Heart left ventricle (tissue), 16 donors: ENCODE results near the gene CEP83. TPM values are rescaled to one million over a fixed set of nuclear protein-coding genes. Genes with fewer than 3 reads are reported as not detected.

Experiments
- ATAC-seq, 4 donors: fragments of 200-7000 bp; cut with Tn5 transposase; one replicate each; pipeline ENCODE4 v1.9.1; 2020 to 2022; ENCODE audit warnings: moderate library complexity in 4 of 4, mild to moderate bottlenecking in 3 of 4, moderate number of reproducible peaks in 1 of 4
- DNase-seq, 5 donors: peaks; one replicate each; pipeline ENCODE4 v3.0.0-alpha.2; 2020
- H3K27ac ChIP-seq, 12 donors: fragments of 200-600 bp; sonication (generic) in 4 of 12; one replicate each; pipeline versions ENCODE4 v1.5.0 to v1.8.0; 2016 to 2022; ENCODE audit warnings: mild to moderate bottlenecking in 2 of 12
- H3K27me3 ChIP-seq, 9 donors: fragments of 200-600 bp; sonication (generic) in 2 of 9; one replicate each; pipeline versions ENCODE4 v1.5.1 to v1.8.0; 2016 to 2022; ENCODE audit warnings: mild to moderate bottlenecking in 3 of 9
- H3K36me3 ChIP-seq, 9 donors: fragments of 200-600 bp; sonication (generic) in 2 of 9; one replicate each; pipeline versions ENCODE4 v1.5.0 to v1.8.0; 2018 to 2022; ENCODE audit warnings: mild to moderate bottlenecking in 2 of 9
- H3K4me1 ChIP-seq, 12 donors: fragments of 200-600 bp; sonication (generic) in 4 of 12; one replicate each; pipeline versions ENCODE4 v1.5.0 to v1.8.0; 2016 to 2022; ENCODE audit warnings: mild to moderate bottlenecking in 3 of 12
- H3K4me3 ChIP-seq, 12 donors: fragments of 200-600 bp; sonication (generic) in 4 of 12; one replicate each; pipeline versions ENCODE4 v1.5.0 to v1.8.0; 2017 to 2022; ENCODE audit warnings: mild to moderate bottlenecking in 9 of 12, moderate library complexity in 4 of 12
- H3K9me3 ChIP-seq, 12 donors: fragments of 200-600 bp; sonication (generic) in 4 of 12; one replicate each; pipeline versions ENCODE4 v1.5.0 to v1.8.0; 2016 to 2022; ENCODE audit warnings: mild to moderate bottlenecking in 1 of 12
- POLR2A ChIP-seq, 2 donors: fragments of 450-650 bp; IDR thresholded peaks; one replicate each; pipeline ENCODE4 v1.6.1; 2017; ENCODE audit warnings: antibody characterized with exemption in 2 of 2, mild to moderate bottlenecking in 2 of 2, moderate library complexity in 2 of 2
- WGBS, 4 donors: extraction: QIAGEN DNeasy Blood & Tissue Kit in 2 of 4; methylation state at CpG; one replicate each; pipeline versions ENCODE4 v1.1.5 to v1.1.7; 2013 to 2018; 5-methylcytosine and 5-hydroxymethylcytosine counted together
- intact Hi-C, 10 donors: fragments of 100-400 bp; cut with DNase I; formaldehyde crosslinking; loops; one replicate each; pipeline versions ENCODE4 v1.11.1 to v1.14.2; 2022
- polyA plus RNA-seq, 2 donors: library from polyadenylated mRNA; stranded (reverse); fragments of 200-250 nt; gene quantifications; one replicate each; pipeline ENCODE4 v1.2.3, GENCODE V29; 2013
- total RNA-seq, 9 donors: library from RNA; depleted of rRNA in 2 of 9; stranded (reverse); fragments of >200 nt in 2 of 9; fragmentation: NEBNext Ultra II Directional in 3 of 9; extraction: Animal tissue kit (Norgen Biotek cat#: 25700) in 3 of 9; gene quantifications; one replicate each; pipeline versions ENCODE4 v1.1.0 to v1.2.4, GENCODE V29; 2016 to 2023
- TF ChIP-seq, protein P1 (sequence below), 12 donors: fragments of 200-600 bp; sonication (generic) in 4 of 12; IDR thresholded peaks; one replicate each; pipeline versions ENCODE4 v1.5.0 to v1.8.0; 2018 to 2022; ENCODE audit warnings: antibody characterized with exemption in 12 of 12, mild to moderate bottlenecking in 5 of 12
- donor health status: ischemic (EF 13 %, LVEDD 7.1; RV severe dilation, severe dysfunction).
- donor health status: healthy with polysubstance abuse.
- donor health status: DM: no; HTN: yes; CAD: no.
- donor health status: DM: no; HTN: no; CAD: no.
- donor health status: ischemic (EF 25% LVEDD 6.9; RV normal size, moderate dysfunction).
- donor health status: ischemic (EF 25% LVEDD 5.7; RV mildly dilated, moderate dysfunction).
- donor health status: healthy.
- donor health status: DM: yes; HTN: yes; CAD: no.
- donor health status: ischemic (EF 35%, LVEDD 5.7; RV mildly dilated, moderate dysfunction).
- donor health status: nonischemic (EF 11% LVEDD 7.7; RV severe dilation, severe dysfunction).
- donor health status: DM: yes; HTN: yes; CAD: no.
- donor health status: PGD.
- donor health status: ischemic (EF 29% LVEDD 5.4; RV normal size, mild dysfunction).
- donor health status: nonischemic (EF 23%, LVEDD 6.1; RV moderate dilation, normal function).

CEP83 gene
- total and polyA plus RNA-seq, 11 donors: 5.4 to 13.4 (median 9.5) TPM

DNA sequence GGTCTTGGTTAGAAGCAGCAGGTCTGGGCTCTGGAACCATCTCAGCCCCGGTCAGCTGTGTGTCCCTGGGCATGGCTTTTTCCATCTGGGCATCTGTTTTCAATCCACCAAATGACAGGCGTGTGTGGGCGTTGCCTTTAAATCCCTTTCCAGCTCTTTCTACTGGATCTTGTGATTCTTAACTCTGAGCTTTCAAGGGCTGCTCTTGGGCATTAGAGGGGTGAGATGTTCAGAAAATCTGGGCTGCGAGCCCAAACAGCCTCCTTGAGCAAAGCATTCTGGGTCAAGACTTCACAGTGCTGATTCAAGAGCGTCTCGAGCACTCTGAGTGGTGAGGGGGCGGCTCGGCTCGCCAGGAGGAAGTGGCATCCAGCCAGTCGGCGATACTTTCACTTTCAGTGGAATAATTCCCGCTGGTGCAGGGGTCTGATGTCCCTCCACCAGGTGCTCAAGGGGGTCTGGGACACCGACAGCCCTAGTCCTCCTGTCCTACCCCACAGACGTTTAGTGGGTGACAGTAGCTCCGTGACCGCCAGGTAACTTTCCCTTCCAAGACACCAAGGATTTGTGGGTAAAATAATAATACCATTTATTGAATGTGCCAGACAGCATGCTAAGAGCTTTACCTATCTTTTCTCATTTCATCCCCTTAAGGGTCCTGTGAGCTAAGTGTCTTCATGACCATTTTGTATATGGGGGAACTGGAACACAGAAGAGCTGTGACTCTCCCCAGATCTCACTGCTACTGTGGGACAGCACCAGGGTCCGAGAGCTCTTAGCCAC lies 197.2 kb downstream of the CEP83 start:
- no peak for TF ChIP-seq POLR2A (IDR thresholded peaks at IDR 0.05)
- TF ChIP-seq, protein P1, sequence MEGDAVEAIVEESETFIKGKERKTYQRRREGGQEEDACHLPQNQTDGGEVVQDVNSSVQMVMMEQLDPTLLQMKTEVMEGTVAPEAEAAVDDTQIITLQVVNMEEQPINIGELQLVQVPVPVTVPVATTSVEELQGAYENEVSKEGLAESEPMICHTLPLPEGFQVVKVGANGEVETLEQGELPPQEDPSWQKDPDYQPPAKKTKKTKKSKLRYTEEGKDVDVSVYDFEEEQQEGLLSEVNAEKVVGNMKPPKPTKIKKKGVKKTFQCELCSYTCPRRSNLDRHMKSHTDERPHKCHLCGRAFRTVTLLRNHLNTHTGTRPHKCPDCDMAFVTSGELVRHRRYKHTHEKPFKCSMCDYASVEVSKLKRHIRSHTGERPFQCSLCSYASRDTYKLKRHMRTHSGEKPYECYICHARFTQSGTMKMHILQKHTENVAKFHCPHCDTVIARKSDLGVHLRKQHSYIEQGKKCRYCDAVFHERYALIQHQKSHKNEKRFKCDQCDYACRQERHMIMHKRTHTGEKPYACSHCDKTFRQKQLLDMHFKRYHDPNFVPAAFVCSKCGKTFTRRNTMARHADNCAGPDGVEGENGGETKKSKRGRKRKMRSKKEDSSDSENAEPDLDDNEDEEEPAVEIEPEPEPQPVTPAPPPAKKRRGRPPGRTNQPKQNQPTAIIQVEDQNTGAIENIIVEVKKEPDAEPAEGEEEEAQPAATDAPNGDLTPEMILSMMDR (IDR thresholded peaks at IDR 0.05): no peak
- ATAC-seq (peak; percentile 57 to 92 (median 86)), DNase-seq (peak; percentile 83 to 91 (median 89))
- peak overlapping the region; percentile 23 to 94 (median 82) for H3K27ac ChIP-seq
- H3K9me3 ChIP-seq: no peaks in the 10 kb centered on the region
- peaks cover 0 to 21% (median 0%) of the 10 kb centered on the region in 9 donors for H3K36me3 ChIP-seq
- WGBS, 4 donors: 7 to 12% (median 9%) methylated on average over 16 to 17 of the region's 17 CpGs
- H3K4me1 ChIP-seq: peaks cover 9 to 68% (median 37%) of the 10 kb centered on the region in 12 donors
- H3K4me3 ChIP-seq: peak overlapping the region; percentile 5 to 65 (median 56)
- intact Hi-C loops: loop anchor here in 2 of 10 donors (5.0 to 10.0 kb wide), 2 partner anchors 35 to 162 kb away; no protein-coding TSS in a partner anchor
- H3K27me3 ChIP-seq: no peaks in the 10 kb centered on the region

DNA sequence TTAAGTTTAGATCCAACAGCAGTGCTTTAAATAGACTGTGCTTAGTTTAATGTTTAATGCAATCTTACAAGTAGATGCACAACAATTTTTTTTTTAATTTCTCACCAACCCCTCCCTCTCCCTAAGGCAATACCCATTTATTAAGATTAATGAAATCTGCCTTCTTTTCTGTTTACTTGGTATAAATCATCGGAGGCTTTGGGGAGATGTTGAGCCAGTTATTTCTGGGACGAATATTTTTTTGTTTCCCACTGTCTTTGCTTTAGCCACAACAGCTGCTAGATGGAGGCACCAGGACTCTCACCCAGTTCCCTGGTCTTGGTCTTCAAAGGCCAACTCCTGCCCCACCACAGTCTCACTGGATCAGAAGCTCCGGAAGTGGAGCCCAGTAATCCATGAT lies 197.9 kb downstream of the CEP83 start:
- no peak for TF ChIP-seq POLR2A (IDR thresholded peaks at IDR 0.05)
- TF ChIP-seq, protein P1 (IDR thresholded peaks at IDR 0.05): no peak
- peaks cover 0 to 21% (median 0%) of the 10 kb centered on the region in 9 donors for H3K36me3 ChIP-seq
- H3K9me3 ChIP-seq: no peaks in the 10 kb centered on the region
- H3K4me1 ChIP-seq: peaks cover 9 to 62% (median 34%) of the 10 kb centered on the region in 12 donors
- no peaks in the 10 kb centered on the region for H3K27me3 ChIP-seq
- 34 to 55% (median 52%) methylated on average over 3 of the region's 3 CpGs for WGBS, 4 donors
- DNase-seq (no peak), ATAC-seq (no peak)
- peak overlapping the region; percentile 23 to 94 (median 82) for H3K27ac ChIP-seq
- H3K4me3 ChIP-seq: peak overlapping the region in 11 of 12 donors; percentile 22 to 65 (median 56)
- intact Hi-C loops: loop anchor here in 2 of 10 donors (5.0 to 10.0 kb wide), 2 partner anchors 36 to 163 kb away; no protein-coding TSS in a partner anchor

GRCh38 chr12:94261119-94261518 lies 198.5 kb downstream of the CEP83 start:
- DNase-seq (no peak), ATAC-seq (no peak)
- TF ChIP-seq, protein P1 (IDR thresholded peaks at IDR 0.05): no peak
- TF ChIP-seq POLR2A (IDR thresholded peaks at IDR 0.05): no peak
- Histone ChIP-seq H3K4me3 (no peak overlapping the region), H3K9me3 (no peaks in the 10 kb centered on the region), H3K27me3 (no peaks in the 10 kb centered on the region), H3K27ac (peak overlapping the region in 10 of 12 donors; percentile 23 to 94 (median 84)), H3K36me3 (peaks cover 0 to 21% (median 0%) of the 10 kb centered on the region in 9 donors), H3K4me1 (peaks cover 9 to 55% (median 32%) of the 10 kb centered on the region in 12 donors)
- intact Hi-C loops: loop anchor here in 2 of 10 donors (5.0 to 10.0 kb wide), 2 partner anchors 36 to 164 kb away; no protein-coding TSS in a partner anchor
- 64 to 82% (median 75%) methylated on average over 2 of the region's 2 CpGs for WGBS, 4 donors

- Histone ChIP-seq H3K27me3 (no peaks in the 10 kb centered on the region), H3K27ac (peak overlapping the region in 10 of 12 donors; percentile 23 to 94 (median 84)), H3K4me1 (peaks cover 9 to 51% (median 32%) of the 10 kb centered on the region in 12 donors), H3K4me3 (no peak overlapping the region), H3K36me3 (peaks cover 0 to 22% (median 0%) of the 10 kb centered on the region in 9 donors), H3K9me3 (no peaks in the 10 kb centered on the region)
- DNase-seq (peak in 1 of 5 donors; percentile 26), ATAC-seq (peak; percentile 37 to 57 (median 46))
- WGBS, 4 donors: 47 to 66% (median 53%) methylated on average over 13 of the region's 13 CpGs
- no peak for TF ChIP-seq POLR2A (IDR thresholded peaks at IDR 0.05)
- TF ChIP-seq, protein P1 (IDR thresholded peaks at IDR 0.05): no peak
- intact Hi-C loops: loop anchor here in 2 of 10 donors (5.0 to 10.0 kb wide), 2 partner anchors 37 to 164 kb away; no protein-coding TSS in a partner anchor
Observed at GRCh38 chr12:94260717-94261116, 198.9 kb downstream of the CEP83 start.
